H1 (cell line): ENCODE results near the gene ZSWIM4. TPM values are rescaled to one million over a fixed set of nuclear protein-coding genes. Genes with fewer than 3 reads are reported as not detected.

ENCODE experiments used
- EGR1 ChIP-seq: IDR thresholded peaks from 2 replicates; pipeline ENCODE4 v1.6.1; 2011; ENCODE audit warnings: low read depth, low read length, borderline replicate concordance
- SIX5 ChIP-seq: IDR thresholded peaks from 2 replicates; pipeline ENCODE4 v1.6.1; 2011; ENCODE audit warnings: mild to moderate bottlenecking, low read depth, low read length
- polyA plus RNA-seq, 7 experiments: library from polyadenylated mRNA; depleted of rRNA in 3 of 7; stranded (reverse) in 5 of 7; unstranded in 2 of 7; fragments of >200 nt in 5 of 7; fragments of 200-250 nt in 2 of 7; gene quantifications; 1 replicate in 5 of 7; 2 replicates in 1 of 7; 4 replicates in 1 of 7; pipeline versions ENCODE4 v1.2.1 to v1.2.3, GENCODE V29; 2011 to 2013; ENCODE audit warnings: missing spikeins in 2 of 7, mixed read lengths in 2 of 7
- total RNA-seq: library from RNA; stranded (reverse); fragmentation: NEBNext Ultra II Directional; extraction: Animal tissue kit (Norgen Biotek cat#: 25700); gene quantifications from 2 replicates; pipeline ENCODE4 v1.2.1, GENCODE V29; 2021

The ZSWIM4 gene
- total and polyA plus RNA-seq, 2 of the 8 experiments (the other 6 are each of a cell fraction or from before 2014, with no cell fraction given) = 12.2 to 31.1 TPM

- no peak for TF ChIP-seq EGR1
- no peak for TF ChIP-seq SIX5
These were observed 36.4 kb upstream of the ZSWIM4 start (continued) for GRCh38 chr19:13758795-13759194.
